Measurements from ENCODE around the gene NDFIP2.
"Not testable (repeated sequence)": the region's sequence is repeated elsewhere in the genome, so short reads cannot be mapped to it uniquely, and the experiment has no call there.

Gene NDFIP2

DNA sequence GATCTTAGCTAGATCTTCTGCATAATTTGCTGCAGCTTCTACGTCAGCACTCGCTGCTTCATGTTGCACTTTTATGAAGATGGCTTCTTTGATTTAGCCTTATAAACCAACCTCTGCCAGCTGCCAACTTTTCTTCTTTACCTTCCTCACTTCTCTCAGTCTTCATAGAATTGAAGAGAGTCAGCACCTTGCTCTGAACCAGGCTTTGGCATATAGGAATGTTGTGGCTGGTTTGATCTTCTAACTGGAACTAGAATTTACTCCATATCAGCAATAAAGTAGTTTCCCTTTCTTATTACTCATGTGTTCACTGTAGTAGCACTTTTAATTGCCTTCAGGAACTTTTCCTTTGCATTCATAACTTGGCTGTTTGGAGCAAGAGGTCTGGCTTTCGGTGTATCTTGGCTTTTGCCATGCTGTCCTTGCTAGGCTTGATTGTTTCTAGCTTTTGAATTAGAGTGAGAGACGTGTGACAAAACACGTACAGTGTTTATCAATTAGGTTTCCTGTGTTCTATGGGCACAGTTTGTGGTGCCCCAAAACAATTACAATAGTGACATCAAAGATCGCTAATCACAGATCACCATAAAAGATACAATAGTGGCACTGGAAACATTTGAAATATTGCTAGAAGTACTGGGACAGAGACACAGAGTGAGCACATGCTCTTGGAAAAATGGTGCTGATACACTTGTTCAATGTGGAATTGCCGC lies 50.7 kb downstream of the NDFIP2 start:
- in situ Hi-C loops (cut with MboI; ENCODE audit: low sequenced_read_pairs) = no loop called here

DNA sequence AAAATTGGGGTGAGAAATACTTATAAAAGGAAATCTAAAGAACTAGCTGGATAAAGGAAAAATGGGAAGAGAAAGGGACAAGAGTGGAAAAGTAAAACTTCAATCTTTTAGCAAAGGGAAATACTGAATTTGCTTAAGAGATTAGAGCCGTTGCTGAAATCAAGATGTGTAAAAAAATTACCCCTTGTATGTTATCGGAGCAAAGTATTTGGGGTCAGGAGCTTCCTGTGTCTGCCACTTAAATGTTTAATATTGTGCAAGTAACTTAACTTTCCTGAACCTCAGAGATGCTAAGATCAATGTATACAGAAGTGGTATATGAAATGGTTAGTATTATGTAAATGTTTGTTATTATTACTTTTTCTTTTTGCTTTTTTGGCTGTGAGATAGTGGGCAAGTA lies 51.6 kb downstream of the NDFIP2 start:
- in situ Hi-C loops (cut with MboI; ENCODE audit: low sequenced_read_pairs) = no loop called here

DNA sequence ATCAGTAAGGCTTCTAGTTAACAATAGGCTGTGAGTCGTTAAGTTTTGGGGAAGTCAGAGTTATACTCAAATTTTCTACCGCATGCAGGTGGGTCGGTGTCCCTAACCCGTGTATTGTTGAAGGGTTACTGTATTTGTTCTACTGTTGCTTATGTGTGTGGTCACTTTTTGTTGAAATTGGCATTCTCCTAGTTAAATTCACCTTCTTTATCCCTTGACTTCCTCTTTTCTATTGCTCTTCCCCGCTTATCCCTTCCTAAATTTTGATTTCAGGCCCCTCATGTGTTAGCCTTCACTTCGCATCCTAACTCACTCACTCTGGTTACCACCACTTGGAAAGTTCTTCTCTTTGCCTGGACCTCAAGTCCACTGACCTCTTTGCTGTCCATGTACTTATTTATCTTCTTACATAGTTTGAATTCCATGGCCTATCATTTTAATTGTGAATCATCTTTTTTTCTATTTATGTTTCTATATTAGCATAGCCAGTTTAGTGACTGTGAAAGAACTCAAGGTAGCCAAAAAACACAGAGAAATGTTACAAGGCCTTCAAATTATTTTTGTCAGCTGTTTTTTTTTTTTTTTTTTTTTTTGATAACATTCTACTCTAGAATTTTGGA lies 52.9 kb downstream of the NDFIP2 start:
- in situ Hi-C loops (cut with MboI; ENCODE audit: low sequenced_read_pairs) = no loop called here

DNA sequence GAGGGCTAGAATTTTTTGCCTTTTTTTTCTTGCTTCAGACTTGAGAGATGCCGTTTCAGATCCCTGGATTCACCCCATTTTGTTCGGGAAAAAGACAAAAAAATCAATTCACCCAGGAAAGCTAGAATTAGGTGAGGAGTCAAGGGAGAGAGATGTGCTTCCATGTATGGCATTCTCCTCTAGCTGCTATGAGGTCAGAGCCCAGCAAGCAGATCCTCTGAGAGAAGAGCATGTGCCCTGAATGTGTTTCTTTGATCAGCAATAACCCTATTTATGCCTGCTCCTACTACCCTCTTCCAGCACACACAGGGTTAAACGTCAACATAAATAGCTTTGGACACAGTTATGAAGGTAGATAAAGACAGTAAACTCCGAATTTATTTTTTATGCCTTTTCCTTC lies 53.6 kb downstream of the NDFIP2 start:
- in situ Hi-C loops (cut with MboI; ENCODE audit: low sequenced_read_pairs) = no loop called here

DNA sequence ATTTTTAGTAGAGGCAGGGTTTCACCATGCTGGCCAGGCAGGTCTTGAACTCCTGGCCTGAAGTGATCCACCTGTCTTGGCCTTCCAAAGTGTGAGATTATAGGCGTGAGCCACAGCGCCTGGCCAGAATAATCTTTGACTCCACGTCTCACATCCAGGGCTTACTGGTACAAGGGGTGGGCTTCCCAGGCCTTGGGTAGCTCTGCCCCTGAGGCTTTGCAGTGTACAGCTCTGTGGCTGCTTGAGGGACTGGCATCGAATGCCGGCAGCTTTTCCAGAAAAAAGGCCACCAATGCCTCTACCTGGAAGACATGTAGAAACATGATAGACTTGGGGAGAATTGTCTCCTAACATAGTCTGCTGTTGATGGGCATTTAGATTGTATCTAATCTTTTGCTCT lies 57.8 kb downstream of the NDFIP2 start:
- in situ Hi-C loops (cut with MboI; ENCODE audit: low sequenced_read_pairs) = no loop called here

DNA sequence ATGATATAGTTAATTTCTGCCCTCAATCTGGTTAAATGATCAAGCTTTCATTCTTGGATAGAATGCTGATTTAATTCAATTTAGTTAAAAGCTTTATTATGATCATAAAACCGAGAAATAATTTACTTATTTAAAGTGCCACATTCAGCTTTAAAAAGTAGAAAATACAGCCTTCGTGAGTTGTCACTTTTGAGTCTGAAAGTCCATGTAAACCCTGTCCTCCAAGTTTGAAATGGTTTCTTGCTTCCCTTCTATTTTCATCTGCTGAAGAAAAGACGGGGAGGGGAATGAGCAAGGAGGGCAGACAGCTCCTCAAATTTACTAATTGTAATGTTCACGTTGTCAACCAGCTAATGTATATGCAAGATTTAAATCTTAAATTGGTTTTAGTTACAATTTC lies 59.5 kb downstream of the NDFIP2 start:
- in situ Hi-C loops (cut with MboI; ENCODE audit: low sequenced_read_pairs) = no loop called here

DNA sequence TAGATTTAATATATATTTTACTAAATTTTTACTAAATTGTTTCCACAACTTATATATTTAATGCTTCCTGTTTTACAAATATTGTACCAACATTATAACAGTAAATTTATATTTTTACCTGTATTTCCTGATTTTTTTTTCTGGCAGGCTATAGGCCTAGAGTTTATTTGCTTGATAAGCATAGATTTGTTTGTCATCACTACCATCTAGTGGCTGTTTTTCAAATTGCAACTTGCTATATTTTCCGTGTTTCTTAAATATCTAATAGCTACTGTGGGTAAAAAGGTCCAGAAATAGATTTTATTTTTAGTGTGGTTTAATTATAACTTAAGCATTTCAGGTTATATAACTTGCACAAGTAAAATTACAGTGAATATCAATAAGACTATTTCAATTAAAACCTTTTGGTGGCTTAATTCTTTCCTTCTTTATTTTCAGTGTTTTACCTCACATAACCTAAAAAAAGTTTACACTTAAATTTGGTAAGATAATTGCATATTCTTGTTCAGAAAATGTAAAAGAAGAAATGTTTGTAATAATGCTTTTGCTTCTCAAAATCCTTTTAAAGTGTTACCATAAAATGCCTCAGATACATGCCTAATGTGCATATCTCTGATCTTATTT lies 60.6 kb downstream of the NDFIP2 start:
- in situ Hi-C loops (cut with MboI; ENCODE audit: low sequenced_read_pairs) = no loop called here

DNA sequence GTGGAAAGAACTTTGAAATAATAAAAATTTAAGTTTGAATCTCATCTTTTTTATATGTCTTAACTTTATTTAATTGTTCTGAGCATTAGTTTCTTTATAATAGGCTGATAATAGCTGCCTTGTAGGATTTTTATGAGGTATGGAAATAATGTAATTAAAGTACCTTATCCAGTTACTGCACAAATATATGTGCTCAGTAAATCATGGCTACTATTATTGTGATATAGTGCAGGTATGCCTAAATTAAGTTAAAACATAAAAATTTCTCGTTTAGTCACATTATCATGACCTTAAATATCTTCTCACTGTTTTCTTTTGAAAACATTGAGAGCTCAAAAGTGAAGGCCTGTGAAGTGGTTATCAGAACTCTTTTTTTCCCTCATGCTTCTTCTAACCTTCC lies 62.9 kb downstream of the NDFIP2 start:
- in situ Hi-C loops (cut with MboI; ENCODE audit: low sequenced_read_pairs) = no loop called here

DNA sequence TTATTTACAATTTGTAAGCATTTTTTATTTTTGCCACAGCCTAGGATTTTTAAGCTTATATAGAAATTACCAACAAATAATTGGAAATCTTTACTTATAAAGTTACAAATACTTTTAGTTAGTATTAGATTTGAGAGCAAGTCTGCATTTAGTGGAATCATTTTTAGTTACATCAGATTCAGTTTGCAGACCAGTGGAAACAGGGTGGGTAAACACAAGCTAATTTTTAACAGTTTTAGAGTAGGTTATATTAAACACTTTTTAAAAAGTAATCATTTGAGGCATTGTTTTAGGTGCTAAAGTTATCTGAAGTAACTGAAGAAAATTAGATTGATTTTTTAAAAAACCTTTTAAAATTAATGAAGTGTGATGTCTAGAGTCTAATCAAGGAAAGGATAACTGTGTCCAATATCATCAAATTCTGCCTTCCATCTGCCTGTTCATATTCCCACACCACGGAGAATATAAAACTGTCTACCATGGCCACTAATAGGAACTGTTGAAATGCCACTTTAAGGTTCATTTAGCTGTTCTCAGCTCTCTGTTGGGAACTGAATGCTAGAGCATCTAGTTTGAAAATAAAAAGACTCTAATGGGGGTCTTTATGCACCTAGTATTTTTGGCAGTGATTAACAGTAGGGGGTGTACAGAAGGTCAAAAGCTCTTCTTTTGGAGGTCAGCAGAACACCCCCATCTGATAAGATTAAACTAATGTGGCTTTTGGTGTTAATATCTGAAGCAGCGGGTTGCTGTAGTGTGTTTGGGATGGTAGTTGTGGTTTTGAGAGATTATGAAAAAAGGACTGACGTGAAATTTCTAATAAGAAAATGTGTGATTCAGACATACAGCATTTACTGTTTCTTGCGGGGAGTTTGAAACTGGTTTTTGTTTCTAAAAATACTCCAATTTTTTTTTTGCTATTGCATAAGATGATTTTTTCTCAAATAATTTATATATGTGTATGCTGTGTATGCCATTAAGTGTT lies 66.5 kb downstream of the NDFIP2 start:
- in situ Hi-C loops (cut with MboI; ENCODE audit: low sequenced_read_pairs) = no loop called here

DNA sequence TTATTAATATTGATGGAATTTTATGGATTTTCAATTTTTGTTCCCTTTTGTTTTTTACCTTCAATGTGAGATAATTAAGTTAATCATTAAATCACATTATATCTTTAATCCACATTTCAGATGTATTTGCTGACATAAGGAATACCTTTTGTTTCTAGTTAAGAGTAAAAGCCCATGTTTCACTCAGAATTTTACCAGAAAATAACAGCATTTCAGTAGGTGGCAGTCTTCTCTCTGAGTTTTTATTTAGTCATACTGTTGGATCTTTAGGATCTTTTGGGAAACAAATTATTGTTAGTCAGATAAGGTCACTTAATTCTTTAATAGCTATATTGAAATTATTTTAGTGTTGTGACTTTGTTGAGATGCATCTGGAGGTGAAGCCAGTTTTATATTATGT lies 67.9 kb downstream of the NDFIP2 start:
- in situ Hi-C loops (cut with MboI; ENCODE audit: low sequenced_read_pairs) = no loop called here

DNA sequence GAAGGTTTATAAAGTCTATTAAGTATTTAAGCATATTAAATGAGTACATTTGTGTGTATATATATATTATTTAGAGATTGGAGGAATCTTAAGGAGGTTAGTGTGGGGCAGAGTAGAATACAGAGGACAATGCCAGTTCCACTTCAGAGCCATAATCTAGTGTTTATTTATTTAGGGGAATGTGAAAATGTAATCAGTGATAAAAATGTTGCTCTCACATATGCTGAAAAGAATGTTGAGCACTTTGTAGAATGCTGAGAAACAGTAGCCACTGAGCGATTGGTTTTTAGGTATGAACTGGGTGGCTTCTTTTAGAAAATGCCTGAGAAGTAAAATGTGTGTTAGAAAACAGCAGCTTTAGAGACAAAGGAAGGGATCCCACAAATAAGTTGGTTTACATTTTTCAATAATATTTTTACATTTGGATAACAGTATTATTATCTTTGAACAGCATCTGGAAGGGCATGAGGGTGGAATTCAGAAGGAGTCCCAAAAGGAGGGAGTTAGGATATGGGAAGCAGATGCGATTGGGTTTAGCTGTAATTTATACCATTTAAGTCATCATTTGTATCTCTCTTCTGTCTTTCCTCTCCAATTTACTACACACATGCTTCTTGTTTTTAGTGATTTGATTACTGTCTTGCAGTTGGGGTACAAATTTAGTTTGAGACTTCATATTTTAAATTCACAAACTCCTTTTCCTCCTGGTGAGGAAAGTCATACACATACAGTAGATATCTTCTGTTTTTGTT lies 68.6 kb downstream of the NDFIP2 start:
- in situ Hi-C loops (cut with MboI; ENCODE audit: low sequenced_read_pairs) = no loop called here

DNA sequence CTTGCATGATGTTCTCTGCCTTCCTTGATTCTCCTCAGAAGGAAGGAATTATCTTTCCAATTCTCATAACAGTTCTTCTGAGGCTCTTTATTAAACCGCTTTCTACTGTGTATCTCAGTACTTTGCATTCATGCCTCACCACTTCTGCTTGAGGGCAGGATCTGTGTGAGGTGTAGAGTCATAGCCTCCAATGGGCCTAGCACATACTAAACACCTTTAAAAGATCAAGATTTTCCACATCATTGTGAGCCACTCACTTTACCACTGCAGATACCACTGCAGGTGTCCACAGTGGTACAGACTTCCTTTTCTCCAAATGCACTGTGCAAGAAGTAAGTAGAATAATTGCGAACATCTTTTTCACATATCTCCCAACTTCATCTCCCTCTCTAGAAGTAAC lies 76.7 kb downstream of the NDFIP2 start:
- in situ Hi-C loops (cut with MboI; ENCODE audit: low sequenced_read_pairs) = no loop called here

DNA sequence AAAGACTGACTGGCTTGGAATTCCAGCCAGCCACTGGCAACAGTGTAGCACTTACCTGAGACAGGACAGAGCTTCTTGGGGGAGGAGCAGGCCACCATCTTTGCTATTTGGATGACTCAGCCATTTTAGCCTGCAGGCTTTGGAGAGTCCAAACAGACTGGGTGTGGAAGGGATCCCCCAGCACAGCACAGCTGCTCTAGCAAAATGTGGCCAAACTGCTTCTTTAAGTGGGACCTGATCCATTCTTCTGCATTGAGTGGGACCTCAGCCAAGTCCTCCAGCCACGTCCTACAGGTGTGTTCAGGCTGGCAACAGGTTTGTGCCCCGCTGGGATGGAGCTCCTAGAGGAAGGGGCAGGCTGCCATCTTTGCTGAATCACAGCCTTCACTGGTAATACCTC lies 80.0 kb downstream of the NDFIP2 start:
- in situ Hi-C loops (cut with MboI; ENCODE audit: low sequenced_read_pairs) = no loop called here

DNA sequence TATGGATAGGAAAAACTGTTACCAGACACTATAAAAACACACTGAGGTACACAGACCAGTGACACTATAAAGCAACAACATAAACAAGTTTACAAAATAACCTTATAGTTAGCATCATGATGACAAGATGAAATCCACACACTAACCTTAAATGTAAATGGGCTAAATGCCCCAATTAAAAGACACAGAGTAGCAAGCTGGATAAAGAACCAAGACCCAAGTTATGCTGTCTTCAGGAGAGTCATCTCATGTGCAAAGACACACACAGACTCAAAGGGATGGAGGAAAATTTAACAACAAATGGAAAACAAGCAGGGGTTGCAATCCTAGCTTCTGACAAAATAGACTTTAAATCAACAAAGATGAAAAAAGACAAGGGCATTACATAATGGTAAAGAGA lies 81.6 kb downstream of the NDFIP2 start:
- in situ Hi-C loops (cut with MboI; ENCODE audit: low sequenced_read_pairs) = no loop called here

DNA sequence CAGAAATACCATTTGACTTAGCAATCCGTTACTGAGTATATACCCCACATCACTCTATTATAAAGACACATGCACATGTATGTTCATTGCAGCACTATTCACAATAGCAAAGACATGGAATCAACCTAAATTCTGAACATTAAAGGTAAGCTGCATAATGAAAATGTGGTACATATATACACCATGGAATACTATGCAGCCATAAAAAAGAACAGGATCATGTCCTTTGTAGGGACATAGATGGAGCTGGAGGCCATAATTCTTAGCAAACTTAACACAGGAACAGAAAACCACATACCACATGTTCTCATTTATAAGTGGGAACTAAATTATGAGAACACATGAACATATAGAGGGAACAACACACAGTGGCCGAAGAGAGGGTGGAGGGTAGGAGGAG lies 85.2 kb downstream of the NDFIP2 start:
- in situ Hi-C loops (cut with MboI; ENCODE audit: low sequenced_read_pairs) = no loop called here

DNA sequence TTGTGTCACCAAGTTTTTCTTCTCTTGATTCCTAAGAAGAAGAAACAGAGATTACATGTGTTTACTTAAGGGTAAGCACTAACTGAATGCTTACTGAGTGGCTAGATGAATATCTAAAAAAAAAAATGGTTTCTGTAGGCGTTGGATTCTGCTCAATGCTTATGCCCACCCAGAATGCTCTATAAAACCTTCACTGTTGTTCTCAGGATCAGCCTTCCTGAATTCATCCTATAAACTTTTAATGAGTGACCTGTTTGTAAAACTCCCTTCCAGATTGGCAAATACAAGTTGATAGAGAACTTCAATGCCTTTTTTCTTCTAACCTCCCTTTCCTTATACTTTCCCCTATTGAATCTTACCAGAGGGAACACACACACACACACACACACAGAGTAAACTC lies 90.2 kb downstream of the NDFIP2 start:
- in situ Hi-C loops (cut with MboI; ENCODE audit: low sequenced_read_pairs) = no loop called here

DNA sequence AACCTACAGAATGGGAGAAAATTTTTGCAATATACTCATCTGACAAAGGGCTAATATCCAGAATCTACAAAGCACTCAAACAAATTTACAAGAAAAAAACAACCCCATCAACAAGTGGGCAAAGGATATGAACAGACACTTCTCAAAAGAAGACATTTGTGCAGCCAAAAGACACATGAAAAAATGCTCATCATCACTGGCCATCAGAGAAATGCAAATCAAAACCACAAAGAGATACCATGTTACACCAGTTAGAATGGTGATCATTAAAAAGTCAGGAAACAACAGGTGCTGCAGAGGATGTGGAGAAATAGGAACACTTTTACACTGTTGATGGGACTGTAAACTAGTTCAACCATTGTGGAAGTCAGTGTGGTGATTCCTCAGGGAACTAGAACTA lies 92.9 kb downstream of the NDFIP2 start:
- in situ Hi-C loops (cut with MboI; ENCODE audit: low sequenced_read_pairs) = not testable (repeated sequence)

DNA sequence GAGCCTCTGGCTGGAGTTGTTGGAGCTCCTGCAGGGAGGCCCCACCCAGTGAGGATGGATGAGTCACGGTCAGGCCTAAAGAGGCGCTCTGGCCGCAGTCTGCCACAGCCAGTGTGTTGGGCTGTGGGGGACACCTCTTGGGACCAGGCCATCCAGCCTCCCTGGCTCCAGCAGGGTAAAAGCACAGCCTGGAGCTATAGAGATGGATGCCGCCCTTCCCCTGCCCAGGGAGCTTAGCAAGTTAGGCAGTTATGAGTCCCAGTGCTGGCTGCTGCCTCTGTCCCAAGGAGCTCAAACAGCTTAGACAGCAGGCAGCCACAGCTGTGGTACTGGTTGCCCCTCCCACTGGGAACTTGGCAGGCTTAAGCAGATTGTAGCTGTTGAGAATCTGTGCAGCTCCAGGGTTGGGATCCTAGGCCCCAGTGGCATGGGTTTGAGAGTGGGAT lies 100.9 kb downstream of the NDFIP2 start:
- in situ Hi-C loops (cut with MboI; ENCODE audit: low sequenced_read_pairs) = no loop called here

DNA sequence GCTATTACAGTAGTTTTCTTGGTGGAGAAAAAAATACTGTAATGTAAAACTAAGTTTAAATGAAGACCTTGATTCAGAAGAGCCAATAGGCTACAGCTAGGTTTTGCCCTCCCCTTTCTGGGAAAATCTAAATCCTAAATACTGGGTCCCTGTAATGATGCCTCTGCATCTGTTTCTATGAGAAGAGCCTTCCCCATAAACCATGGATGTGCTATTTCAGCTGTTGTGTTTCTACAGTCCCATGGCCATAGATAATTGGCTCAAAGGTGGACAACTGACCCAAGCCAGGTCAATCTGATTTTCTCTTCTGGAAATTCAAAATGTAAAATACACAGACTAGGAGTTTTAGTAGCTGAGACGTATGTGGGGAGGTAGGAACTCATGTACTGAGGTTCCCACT lies 101.9 kb downstream of the NDFIP2 start:
- in situ Hi-C loops (cut with MboI; ENCODE audit: low sequenced_read_pairs) = no loop called here

DNA sequence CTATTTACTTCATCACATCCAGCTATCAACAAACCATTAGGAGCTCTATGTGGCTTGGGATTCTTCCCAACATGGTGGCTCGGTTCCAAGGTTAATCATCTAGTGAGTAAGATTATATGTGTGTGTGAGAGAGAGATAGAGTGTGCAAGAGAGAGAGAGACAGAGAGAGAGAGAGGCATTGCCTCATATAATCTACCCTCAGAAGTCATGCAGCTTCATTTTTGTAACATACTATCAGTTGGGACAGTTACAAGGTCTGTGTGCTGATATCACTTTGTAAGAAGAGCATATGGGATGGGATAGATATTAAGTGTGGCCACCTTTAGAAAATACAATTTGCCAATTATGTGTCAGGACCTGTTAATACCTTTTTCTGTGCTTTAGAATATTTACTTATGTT lies 104.1 kb downstream of the NDFIP2 start:
- in situ Hi-C loops (cut with MboI; ENCODE audit: low sequenced_read_pairs) = no loop called here
